Measurements from ENCODE around the gene CCDC149. TPM values are rescaled to one million over a fixed set of nuclear protein-coding genes. Genes with fewer than 3 reads are reported as not detected.

Gene CCDC149
- 13.8 TPM for polyA plus RNA-seq (ENCODE audit: insufficient read length)

DNA sequence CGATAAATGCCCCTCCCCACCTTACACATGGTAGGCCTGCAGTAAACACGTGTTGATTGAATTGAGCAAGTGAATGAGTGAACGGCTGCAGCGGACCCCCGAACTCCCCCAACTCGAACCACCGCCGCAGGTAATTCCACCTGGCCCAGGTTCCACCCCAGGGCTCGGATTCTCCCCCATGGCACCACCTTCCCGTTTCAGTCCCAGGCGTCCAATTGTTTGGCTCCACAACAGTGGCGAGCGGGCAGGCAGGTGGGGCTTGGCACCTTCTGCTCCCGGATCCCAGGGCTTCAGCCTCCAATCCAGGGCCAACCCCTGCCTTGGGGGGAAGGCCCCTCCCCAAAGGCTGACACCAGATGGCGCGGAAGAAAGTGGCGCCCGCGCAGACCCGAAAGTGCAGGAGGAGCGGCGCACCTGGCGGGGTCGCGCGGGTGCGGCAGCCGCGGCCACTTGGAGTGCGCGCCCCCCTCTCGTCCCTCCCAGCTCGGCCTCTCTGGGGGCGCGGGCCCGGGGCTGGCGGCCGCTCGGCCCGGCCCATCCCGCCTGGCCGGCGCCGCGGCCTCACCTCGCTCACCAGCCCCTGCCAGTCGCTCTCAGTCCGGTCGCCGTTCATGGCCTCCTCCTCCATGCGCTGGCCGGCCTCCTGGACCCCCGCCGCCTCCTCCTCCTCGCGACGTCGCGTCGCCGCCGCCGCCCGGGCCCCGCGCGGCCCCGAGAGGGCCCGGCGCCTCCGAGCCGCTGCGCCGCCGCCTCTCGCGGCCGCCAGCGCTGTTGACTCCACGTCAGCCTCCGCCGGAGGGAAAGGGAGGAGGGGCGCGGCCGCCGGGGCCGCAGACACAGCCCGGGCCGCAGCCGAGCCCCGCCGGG is at the start of gene CCDC149:
Gene CCDC149 (minus strand): TSS at position 791 of the 867 bp plus-strand sequence. CDS start 178 bp downstream, at position 613.
- peak; percentile 69 for DNase-seq

DNA sequence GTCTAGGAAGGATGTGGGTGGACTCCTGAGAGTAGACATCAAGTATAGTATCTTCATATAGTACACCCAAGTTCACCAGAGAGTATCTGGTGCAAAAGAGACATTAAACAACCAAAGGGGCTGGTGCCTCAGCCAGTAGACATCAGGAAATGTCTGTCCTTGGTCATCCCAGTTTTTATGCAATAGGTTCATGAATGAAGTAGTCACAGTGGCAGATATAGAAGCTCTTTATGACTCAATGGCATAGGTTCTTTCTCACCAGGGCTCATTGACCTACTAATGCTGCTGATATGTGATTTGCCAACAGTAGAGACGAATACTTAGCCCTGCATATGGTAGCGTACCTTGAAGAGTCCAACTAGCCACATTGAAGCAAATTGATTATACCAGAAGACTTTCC is 45.0 kb upstream of the CCDC149 start:
- no peak for DNase-seq

DNA sequence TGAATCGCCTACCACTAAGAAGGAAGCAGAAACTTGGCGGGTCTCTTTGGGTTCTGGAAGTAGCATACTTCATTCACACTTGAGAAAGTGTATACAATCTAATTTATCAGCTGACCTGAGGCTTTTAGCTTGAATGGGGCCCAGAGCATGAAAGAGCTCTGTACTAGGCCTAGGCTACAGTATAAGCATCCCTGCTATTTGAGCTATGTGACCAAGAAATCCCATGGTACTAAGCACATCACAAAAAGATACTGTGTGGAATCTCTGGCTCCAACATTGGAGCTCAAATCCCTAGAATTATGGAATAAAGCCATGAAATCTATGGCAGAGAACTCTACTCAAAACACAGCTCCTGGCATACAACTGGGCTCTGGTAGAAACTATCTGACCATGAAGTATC is 43.9 kb upstream of the CCDC149 start:
- no peak for DNase-seq

DNA sequence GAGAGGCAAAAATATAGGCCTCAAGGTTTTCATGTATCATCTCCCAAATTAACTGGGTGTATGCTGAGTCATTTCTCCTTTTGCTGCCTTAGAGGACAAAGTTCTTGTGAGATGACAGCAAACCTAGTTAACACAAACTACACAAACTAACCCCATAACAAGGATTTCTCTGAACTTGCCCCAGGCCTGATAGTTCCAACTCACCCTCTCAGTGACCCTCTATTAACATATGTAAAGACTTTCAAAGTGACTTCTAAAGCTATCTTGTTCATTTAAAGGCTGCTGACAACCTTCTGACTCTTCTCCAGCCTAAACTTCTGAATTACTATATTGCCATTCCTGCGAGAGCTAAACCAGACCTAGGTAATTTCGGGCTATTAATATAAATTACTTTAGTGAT is 43.2 kb upstream of the CCDC149 start:
- DNase-seq = no peak

DNA sequence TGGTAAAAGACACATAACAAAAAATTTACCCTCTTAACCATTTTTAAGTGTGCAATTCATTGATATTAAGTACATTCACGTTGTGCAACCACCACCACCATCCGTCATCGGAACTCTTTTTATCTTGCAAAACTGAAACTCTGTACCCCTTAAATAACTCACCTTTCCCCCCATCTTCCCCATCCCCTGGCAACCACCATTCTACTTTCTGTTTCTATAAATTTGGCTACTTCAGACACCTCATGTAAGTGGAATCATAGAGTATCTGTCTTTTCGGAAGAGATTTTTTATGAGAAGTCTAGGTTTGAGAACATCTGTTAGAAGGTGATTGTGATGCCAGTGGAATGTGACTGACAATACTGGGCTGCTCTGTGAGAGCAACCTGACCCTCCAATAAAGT is 39.8 kb upstream of the CCDC149 start:
- DNase-seq = no peak

DNA sequence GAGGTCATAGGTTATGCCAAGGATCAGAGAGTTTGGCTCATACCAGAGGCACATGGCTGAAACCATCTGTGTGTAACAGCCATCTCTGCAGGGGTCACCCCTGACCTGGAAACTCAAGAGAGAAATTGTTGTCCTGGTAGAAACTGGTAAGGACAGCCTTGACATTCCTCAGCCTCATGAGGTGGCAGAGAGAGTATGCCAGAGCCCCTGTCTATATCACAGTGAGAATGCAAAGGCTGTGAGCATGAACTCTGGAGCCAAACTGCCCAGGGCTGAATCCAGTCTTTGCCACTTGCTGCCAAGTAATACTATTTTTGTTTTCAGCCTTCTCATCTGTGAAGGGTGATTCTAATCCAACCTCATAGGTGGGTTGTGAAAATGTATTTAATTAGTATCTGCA is 37.1 kb upstream of the CCDC149 start:
- DNase-seq = no peak

DNA sequence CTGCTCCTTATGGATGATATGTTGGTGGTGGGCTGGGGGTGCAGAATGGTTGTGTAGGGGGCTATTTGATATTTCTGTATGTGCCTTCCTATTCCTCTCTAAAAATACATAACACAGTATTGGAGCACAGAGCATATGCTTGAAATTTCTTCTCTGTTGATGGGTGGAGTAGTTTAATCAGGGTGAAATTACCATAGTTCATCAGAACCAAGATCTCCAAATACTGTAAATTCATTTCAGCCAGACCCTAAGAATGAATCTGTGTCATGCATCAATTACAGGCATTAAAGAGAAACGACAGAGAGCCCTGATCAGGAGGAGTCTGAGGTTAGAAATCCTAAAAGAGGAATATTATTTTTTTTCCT is 25.1 kb upstream of the CCDC149 start:
- no peak for DNase-seq

DNA sequence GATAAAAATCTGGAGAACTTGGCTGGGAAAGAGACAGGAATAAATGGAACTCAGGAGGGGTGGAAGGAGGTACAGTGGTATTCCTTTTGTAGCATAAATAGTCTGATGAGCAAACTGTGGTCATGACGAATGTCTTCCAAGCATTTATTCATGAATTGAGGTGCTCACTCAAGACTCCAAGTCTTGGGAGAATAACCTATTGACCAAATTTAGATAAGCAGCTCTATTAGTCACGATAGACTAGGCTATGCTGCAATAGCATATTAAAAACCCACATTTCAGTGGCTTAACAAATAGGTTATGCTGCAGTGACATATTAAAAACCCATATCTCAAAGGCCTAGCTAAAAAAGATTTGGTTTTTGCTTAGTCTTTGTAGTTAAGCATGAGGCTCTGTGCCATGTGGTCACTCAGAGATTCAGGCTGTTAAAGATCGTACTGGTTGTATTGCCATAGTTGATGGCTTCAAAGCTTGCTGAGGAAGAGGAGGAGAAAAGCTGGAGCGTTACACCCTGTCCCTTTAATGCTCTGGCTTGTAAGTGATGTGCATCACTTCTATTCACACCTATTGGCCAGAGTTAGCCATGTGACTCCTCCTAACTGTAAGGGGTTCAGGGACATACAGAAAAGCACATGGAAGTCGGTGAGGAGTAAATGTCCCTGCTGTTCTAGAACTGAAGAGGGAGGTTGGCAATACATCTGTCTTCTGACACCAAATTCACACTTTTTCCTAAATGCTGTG is 24.5 kb upstream of the CCDC149 start:
- DNase-seq = no peak

DNA sequence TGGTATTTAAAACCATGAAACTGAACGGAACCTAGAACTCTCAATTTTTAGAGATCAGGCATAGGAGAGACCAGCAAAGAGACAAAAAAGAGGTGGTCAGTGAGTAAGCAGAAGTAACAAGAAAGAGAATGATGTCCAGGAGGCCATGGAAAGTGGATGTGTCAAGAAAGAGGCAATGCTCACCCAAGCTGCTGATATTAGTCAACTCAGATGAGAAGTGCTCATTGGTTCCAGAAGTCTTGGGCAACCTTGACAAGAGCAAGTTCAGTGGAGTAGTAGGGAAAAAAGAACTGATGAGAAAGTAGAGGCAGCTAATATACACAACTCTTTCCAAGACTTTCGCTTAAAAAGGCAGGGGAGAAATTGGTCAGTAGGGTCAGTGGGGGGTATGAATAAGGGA is 23.0 kb upstream of the CCDC149 start:
- DNase-seq = no peak

DNA sequence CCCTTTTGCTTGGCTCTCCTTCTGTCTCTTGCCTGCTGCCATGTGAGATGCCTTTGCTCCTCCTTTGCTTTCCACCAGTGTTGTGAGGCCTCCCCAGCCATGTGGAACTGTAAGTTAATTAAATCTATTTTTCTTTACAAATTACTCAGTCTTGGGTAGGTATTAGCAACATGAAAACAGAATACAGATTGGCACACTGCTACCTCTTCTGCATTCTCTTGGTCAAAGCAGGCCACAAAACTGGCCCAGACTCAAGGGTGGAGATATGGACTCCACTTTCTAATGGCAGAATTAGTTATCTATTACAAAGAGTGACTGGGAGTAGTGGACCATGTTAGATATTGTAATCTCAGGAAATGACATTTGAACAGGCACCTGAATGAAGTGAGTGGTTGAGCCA is 21.5 kb upstream of the CCDC149 start:
- DNase-seq = no peak

DNA sequence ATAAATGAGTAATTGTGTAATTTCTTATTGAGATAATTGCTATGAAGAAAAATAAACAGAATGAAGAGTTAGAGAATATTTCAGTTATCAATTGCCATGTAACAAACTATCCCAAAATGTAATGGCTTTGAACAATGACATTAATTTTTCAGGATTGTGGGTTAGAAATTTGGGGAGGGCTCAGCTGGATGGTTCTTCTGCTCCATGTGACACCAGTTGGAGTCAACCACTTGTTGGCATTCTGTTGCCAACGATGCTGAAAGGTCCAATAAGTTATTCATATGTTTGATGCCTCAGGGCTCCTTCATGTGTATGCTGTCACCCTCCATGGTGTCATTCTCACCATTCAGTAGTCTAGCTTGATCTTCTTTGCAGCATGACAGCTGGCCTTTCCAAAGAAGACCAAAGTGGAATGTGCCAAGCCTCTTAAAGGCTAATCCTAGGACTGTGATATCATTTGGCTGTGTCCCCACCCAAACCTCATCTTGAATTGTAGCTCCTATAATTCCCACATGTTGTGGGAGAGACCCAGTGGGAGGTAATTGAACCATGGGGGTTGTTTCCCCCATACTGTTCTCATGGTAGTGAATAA is 20.9 kb upstream of the CCDC149 start:
- no peak for DNase-seq

DNA sequence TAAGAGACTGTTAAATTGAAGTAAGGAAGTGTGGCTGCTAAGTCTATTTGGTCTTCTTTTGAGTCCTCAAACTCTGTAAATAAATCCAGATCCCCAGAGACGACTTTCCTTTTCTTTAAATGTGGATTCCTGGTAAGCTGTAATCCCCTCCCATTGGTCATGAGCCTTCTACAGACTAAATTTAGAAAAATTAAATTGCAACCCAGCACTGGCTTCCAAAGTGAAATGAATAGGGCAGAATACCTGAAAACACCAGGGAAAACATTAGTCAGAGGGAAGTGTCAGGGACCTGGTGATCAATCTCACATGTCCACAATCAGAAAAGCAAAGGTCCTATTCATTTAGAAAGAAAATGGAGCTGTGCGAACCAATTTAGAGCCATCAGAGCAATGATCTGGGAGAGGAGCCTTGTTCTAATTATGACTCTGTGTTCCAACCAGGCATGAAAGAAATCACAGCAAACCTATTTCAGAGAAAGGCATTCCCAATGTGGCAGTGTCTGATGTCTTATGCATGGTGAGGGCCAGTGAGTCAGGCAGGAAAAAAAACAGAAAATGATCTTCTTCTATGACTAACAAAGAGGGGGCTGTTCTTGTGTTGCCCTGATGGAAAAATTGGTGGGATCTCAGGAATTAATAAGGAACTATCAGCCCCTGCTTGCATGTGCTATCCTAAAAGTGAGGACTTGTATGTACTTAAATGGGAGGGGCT is 19.8 kb upstream of the CCDC149 start:
- no peak for DNase-seq

DNA sequence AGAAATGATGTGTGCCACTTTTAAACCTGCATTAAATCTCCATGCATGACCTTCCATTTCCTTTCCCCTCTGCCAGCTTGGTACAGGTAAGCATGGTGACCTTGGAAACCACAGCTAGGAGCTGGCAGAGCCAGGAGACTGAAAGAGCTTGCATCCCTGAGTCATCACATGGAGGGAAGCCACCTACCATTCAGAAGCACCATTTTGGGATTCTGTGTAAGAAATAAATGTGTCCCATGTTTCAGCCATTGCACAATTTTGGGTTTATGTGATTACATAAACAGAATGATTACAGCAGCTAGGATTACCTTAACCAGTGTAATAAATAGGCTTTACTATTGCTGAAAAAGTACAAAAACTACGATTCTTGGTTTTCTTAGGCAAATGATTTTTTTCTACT is 17.3 kb upstream of the CCDC149 start:
- DNase-seq = no peak

DNA sequence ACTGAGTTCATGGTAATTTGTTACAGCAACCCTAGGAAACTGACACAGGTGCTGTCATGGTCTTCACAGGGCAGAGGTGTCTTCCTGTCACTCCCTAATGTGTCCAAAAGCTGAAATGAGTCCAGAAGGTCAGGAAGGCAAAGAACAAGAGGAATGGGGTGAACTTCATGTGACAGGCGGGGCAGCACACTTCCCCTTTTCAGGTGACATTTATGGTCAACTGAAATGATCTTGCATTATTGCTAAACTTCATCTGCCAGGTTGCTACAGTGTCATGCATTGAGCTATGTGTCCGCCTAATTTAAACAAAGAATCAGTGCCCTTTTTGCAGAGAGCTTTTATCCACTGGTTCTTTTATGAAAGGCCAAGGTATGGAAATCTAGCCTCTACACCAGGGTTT is 15.9 kb upstream of the CCDC149 start:
- DNase-seq = no peak

DNA sequence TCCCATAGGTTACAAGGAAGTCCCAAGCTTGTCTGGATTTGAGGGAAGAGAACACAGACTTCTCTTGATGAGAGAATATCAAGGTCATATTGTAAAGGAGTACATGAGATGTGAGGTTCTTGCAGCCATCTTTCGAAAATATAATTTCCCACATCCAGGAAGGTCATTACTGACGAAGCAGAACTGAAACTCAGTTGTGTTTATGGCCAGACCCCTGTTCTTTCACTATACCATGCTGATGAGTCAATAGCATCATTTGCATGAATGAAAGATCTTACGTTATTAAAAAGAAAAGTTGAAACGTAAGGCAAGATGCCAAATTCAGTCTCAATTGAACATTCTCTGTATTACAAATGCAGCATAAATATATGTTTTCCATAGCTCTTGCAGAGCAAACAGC is 14.2 kb upstream of the CCDC149 start:
- no peak for DNase-seq

DNA sequence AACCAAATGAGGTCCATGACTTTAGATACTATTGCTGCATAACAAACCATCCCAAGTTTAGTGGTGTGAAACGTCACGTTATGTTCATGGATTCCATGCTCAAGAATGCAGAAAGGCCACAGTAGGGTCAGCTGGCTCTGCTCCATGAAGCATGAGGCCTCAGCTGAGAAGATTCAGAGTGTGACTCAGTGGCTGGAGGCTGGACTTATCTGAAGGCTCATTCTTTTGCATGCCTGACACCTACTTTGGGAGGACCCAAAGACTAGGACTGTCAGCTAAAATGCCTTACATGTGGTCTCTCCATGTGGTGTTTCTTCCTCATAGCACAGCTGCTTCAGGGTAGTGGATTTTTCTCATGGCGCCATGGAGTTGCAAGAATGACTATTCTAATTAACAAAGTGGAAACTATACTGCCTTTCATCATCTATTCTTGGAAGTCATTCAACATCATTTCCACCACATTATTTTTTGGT is 11.5 kb upstream of the CCDC149 start:
- DNase-seq = no peak

DNA sequence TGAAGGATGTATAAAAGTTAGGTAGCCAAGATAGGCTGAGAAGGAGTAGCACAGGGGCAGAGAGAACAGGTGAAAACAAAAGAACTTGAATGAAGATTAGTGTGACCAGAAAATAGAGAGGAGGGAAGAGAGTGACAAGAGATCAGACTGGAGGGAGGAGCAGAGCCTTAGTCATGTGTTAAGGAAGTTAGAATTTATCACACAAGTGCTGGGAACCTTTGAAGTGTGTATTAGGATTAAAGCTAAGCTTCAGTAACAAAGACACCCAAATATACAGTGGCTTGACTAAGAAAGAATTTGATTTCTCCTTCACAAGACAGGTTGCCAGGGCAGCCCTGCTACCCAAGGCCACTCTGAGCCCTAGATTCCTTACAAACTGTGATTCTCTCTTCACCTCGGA is 10.7 kb upstream of the CCDC149 start:
- DNase-seq = no peak

DNA sequence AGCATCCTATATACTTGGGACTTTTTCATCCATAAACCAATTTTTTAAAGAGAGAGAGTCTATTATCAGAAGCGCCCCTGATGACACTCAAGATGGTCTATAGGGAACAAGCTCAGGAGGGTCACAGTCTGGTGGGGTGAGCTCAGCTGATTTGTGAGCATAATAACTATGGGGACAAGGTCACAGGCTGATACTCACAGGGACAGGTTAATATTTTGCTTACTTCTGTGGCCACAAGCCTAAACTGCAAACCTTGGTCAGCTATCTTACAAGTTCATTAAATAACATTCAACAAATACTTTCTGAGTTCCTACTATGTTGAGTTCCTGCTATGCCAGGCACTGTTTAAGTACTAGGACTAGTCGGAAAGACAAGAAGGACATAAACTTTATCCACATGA is 10.2 kb upstream of the CCDC149 start:
- no peak for DNase-seq

DNA sequence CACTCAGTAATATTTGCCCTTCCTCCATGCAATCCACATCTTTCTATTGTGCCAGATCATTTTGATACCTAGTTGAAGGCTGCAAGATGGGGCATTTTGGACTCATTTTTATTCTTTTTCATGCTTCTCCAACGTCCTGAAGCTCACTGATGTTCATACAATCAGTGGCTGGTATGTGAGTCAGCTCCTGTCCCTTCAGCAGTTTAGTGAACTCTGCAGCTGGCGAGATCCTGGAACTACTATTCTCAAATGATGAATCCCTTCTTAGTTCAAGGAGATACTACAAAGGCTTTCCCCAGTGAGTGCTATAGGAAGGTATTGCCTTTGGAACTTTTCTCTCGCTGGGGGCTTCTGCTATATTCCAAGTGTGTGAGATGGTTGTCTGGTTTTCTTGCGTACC is 9.6 kb upstream of the CCDC149 start:
- DNase-seq = no peak

DNA sequence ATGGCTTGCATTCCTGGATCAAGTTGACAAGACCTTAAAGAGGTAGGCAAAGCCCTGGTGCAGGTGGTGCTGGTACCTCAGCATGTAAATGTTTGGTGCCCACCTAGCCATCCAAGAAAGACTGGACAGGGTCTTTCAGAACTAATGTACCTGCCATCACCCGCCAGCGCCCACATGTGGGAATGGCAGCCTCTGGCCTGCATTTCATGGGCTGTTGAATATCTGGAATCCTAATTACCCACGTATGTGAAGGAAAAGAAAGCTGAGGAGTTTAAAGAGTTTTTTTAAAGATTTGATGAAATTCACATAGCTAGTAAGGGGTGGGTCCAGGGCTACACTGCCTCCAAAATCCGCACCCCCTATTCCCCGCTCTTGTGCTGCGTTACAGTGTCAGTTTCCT is 8.6 kb upstream of the CCDC149 start:
- DNase-seq = no peak

DNA sequence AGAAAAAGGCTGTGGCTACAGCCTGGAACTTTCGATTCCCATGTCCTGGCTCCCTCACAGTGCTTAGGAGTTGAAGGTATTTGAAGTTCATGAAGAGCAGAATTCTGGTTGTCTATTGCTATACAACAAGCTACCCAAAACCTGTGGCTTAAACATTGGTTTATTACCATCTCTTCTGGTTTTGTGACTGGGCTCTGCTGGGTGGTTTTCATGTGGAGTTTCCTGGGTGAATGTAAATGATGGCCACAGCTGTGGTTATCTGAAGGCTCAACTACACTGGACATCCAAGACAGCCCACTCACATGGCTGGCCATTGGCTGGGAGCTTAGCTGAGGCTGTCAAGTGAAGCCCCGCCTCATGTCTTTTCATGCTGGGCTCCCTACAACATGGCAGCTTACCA is 7.2 kb upstream of the CCDC149 start:
- no peak for DNase-seq

DNA sequence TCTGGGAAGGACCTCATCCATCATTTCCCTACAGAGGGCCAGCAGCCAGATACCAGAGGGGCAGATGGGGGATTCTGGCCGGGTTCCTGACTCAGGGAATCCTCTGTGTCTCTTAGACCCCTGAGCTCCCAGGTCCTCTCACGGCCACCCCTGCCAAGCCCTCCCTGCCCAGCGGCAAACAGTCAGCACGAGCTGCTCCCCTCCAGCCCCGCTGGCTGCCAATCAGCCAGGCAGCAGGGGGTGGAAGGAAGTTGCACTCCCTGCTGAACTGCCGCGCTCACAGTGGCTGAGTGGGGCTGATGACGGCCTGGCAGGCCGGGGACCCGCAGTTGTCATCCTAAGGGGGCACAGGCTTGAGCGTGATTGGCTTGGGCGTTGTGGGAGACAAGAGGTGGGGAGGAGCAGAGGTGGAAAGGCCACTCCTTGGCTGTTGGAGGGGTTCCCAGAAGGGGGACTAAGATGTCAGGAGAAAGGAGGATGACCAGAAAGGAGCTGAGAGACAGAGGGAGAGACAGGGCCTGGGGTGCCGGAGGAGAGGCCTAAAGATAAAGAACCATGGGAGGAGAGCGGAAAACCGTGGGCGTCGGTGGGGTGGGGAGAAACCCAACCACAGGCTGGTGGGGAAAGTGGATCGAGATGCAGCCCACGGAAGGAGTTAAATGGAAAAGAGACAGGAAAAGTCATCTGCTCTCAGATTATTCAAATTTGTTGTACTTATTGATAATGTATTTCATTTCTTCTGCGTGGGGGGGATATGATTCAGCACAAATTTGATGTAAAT is 4.4 kb upstream of the CCDC149 start:
- no peak for DNase-seq

Measured in hindlimb muscle (tissue), 1 donor.